HCT116 (cell line): Measurements from ENCODE around the gene PPP1R1C. TPM values are rescaled to one million over a fixed set of nuclear protein-coding genes. Genes with fewer than 3 reads are reported as not detected.
A peak's percentile ranks its signal among the peaks of the same experiment; 100 is the strongest.

Experiments used
- ATAC-seq: fragments of 200-7000 bp; cut with Tn5 transposase; 2 replicates; pipeline ENCODE4 v1.9.1; 2020; ENCODE audit warnings: mild to moderate bottlenecking, moderate library complexity
- BruUV-seq: library from RNA; stranded (reverse); fragments of 400-500 nt; replicated peaks from 2 replicates; lab custom pipeline; 2021; lab: Mats Ljungman, UMichigan
- CTCF ChIA-PET: fragments of 300-600 bp; sonication (Branson Sonifier 250); formaldehyde crosslinking; loops from one replicate; lab custom pipeline; 2021; ENCODE audit warnings: antibody characterized with exemption; lab: Charles Lee
- POLR2A ChIA-PET: fragments of 300-600, 350-600 bp; sonication (Branson Sonifier 250); formaldehyde crosslinking; loops from one replicate; lab custom pipeline; 2021; ENCODE audit warnings: antibody characterized with exemption; lab: Charles Lee
- RAD21 ChIA-PET, 2 experiments: fragments of 300-600 bp; sonication (Branson Sonifier 250); formaldehyde crosslinking; loops; one replicate each; lab custom pipeline; 2023; ENCODE audit warnings: low total read pairs in 2 of 2; ENCODE audit not compliant: uncharacterized antibody in 2 of 2, unreplicated experiment in 2 of 2, low non-redundant PET in 1 of 2; lab: Charles Lee
- DNase-seq: peaks from one replicate; pipeline ENCODE4 v3.0.0-alpha.2; 2010; ENCODE audit warnings: low read depth, low spot score
- H2AFZ ChIP-seq: fragments of 200-600 bp; shearing (Covaris generic), sonication (generic); 2 replicates; pipeline ENCODE4 v1.6.1; 2017; ENCODE audit warnings: low read depth, mixed run types, mixed read lengths, antibody characterized with exemption, low read length; ENCODE audit not compliant: poor library complexity, severe bottlenecking
- H3K27ac ChIP-seq: 2 replicates; pipeline ENCODE4 v1.5.1; 2012; ENCODE audit warnings: low read depth, low read length
- H3K27me3 ChIP-seq: fragments of 200-600 bp; sonication (generic); 2 replicates; pipeline ENCODE4 v1.6.1; 2016; ENCODE audit warnings: mixed run types, low read length, mixed read lengths; ENCODE audit not compliant: insufficient read depth
- H3K36me3 ChIP-seq, 2 experiments: fragments of 200-500 bp in 1 of 2; fragments of 200-600 bp in 1 of 2; sonication (Bioruptor generic) in 1 of 2; sonication (generic) in 1 of 2; 2 replicates each; pipeline versions ENCODE4 v1.5.1 to v1.6.1; 2014 to 2016; ENCODE audit warnings: low read length in 2 of 2, inconsistent platforms in 1 of 2, mixed read lengths in 1 of 2, mixed run types in 1 of 2; ENCODE audit not compliant: insufficient read depth in 2 of 2, control insufficient read depth in 1 of 2
- H3K4me1 ChIP-seq, 2 experiments: fragments of 200-600 bp in 1 of 2; sonication (generic) in 1 of 2; 2 replicates each; pipeline versions ENCODE4 v1.5.1 to v1.6.1; 2012 to 2017; ENCODE audit warnings: low read length in 2 of 2, inconsistent platforms in 1 of 2, mild to moderate bottlenecking in 1 of 2, mixed read lengths in 1 of 2, mixed run types in 1 of 2, moderate library complexity in 1 of 2; ENCODE audit not compliant: insufficient read depth in 2 of 2, control insufficient read depth in 1 of 2
- H3K4me2 ChIP-seq: fragments of 200-600 bp; sonication (generic); 2 replicates; pipeline ENCODE4 v1.6.1; 2017; ENCODE audit warnings: mixed run types, low read length, mixed read lengths
- H3K4me3 ChIP-seq, 2 experiments: fragments of 200-600 bp in 1 of 2; sonication (generic) in 1 of 2; replicated peaks in 1 of 2; 2 replicates each; pipeline ENCODE4 v1.5.1; 2011 to 2016; ENCODE audit warnings: low read length in 2 of 2, control low read depth in 1 of 2, low read depth in 1 of 2, mild to moderate bottlenecking in 1 of 2, mixed read lengths in 1 of 2, mixed run types in 1 of 2
- H3K79me2 ChIP-seq: fragments of 200-600 bp; sonication (generic); 2 replicates; pipeline ENCODE4 v1.6.1; 2017; ENCODE audit warnings: mild to moderate bottlenecking, mixed run types, low read length, moderate library complexity, mixed read lengths; ENCODE audit not compliant: insufficient read depth
- H3K9ac ChIP-seq: fragments of 200-600 bp; sonication (generic); 2 replicates; pipeline ENCODE4 v1.6.1; 2016; ENCODE audit warnings: low read length, mixed read lengths
- H3K9me2 ChIP-seq: fragments of 200-600 bp; sonication (generic), shearing (Covaris generic); 2 replicates; pipeline ENCODE4 v1.6.1; 2017; ENCODE audit warnings: mixed run types, mild to moderate bottlenecking, moderate library complexity; ENCODE audit not compliant: insufficient read depth
- H3K9me3 ChIP-seq, 2 experiments: fragments of 200-500 bp in 1 of 2; fragments of 200-600 bp in 1 of 2; sonication (Bioruptor generic) in 1 of 2; sonication (generic) in 1 of 2; 2 replicates each; pipeline ENCODE4 v1.6.1; 2014 to 2017; ENCODE audit warnings: low read length in 2 of 2, mixed read lengths in 2 of 2, inconsistent platforms in 1 of 2, low read depth in 1 of 2, mild to moderate bottlenecking in 1 of 2, mixed run types in 1 of 2, moderate library complexity in 1 of 2; ENCODE audit not compliant: control insufficient read depth in 1 of 2, insufficient read depth in 1 of 2
- H4K20me1 ChIP-seq: fragments of 200-600 bp; sonication (generic), shearing (Covaris generic); 2 replicates; pipeline ENCODE4 v1.6.1; 2017; ENCODE audit warnings: mixed run types, mild to moderate bottlenecking, moderate library complexity; ENCODE audit not compliant: insufficient read depth
- EGR1 ChIP-seq: IDR thresholded peaks from 2 replicates; pipeline ENCODE4 v1.6.1; 2012; ENCODE audit warnings: low read depth
- ELF1 ChIP-seq: IDR thresholded peaks from 2 replicates; pipeline ENCODE4 v1.6.1; 2012; ENCODE audit warnings: low read depth, borderline replicate concordance
- EZH2phosphoT487 ChIP-seq: fragments of 200-600 bp; IDR thresholded peaks from 2 replicates; pipeline ENCODE4 v1.6.1; 2018; ENCODE audit warnings: antibody characterized with exemption, borderline replicate concordance
- FOSL1 ChIP-seq: IDR thresholded peaks from 2 replicates; pipeline ENCODE4 v1.6.1; 2012; ENCODE audit warnings: low read depth
- JUND ChIP-seq: IDR thresholded peaks from 2 replicates; pipeline ENCODE4 v1.6.1; 2012
- POLR2AphosphoS5 ChIP-seq: IDR thresholded peaks from 2 replicates; pipeline ENCODE4 v1.6.1; 2011; ENCODE audit warnings: mild to moderate bottlenecking, low read depth, low read length, moderate library complexity
- RAD21 ChIP-seq: IDR thresholded peaks from 2 replicates; pipeline ENCODE4 v1.6.1; 2012; ENCODE audit warnings: low read depth, mild to moderate bottlenecking
- REST ChIP-seq: IDR thresholded peaks from 2 replicates; pipeline ENCODE4 v1.6.1; 2012; ENCODE audit warnings: low read depth
- SP1 ChIP-seq: IDR thresholded peaks from 2 replicates; pipeline ENCODE4 v1.6.1; 2012; ENCODE audit warnings: low read depth
- SRF ChIP-seq: IDR thresholded peaks from 2 replicates; pipeline ENCODE4 v1.6.1; 2012; ENCODE audit warnings: low read depth
- TCF7L2 ChIP-seq: IDR thresholded peaks from 2 replicates; pipeline ENCODE4 v1.7.0; 2011; ENCODE audit warnings: borderline replicate concordance, inconsistent platforms; ENCODE audit not compliant: insufficient read depth, insufficient read length; ENCODE audit errors: extremely low read depth
- ZFX ChIP-seq: fragments of 450-650 bp; IDR thresholded peaks from 2 replicates; pipeline ENCODE4 v1.6.1; 2017
- ZNF274 ChIP-seq: fragments of 200-500 bp; sonication (Bioruptor generic); IDR thresholded peaks from 2 replicates; pipeline ENCODE4 v1.6.1; 2014; ENCODE audit warnings: mild to moderate bottlenecking, low read depth, low read length, inconsistent platforms
- intact Hi-C: fragments of 100-400 bp; cut with micrococcal nuclease; formaldehyde crosslinking; loops from 2 replicates; pipeline ENCODE4 v1.10.0; 2022
- total RNA-seq: library from RNA; stranded (reverse); gene quantifications from one replicate; pipeline ENCODE4 v1.2.1, GENCODE V29; 2021; ENCODE audit not compliant: unreplicated experiment
- TF ChIP-seq, protein P1 (sequence below), 3 experiments: fragments of 200-600 bp in 1 of 3; sonication (generic) in 1 of 3; IDR thresholded peaks in 2 of 3; conservative IDR thresholded peaks in 1 of 3; 2 replicates each; pipeline ENCODE4 v1.5.1; 2012 to 2017; ENCODE audit warnings: low read depth in 2 of 3, low read length in 2 of 3, antibody characterized with exemption in 1 of 3, borderline replicate concordance in 1 of 3, control low read depth in 1 of 3, mild to moderate bottlenecking in 1 of 3, mixed read lengths in 1 of 3, mixed run types in 1 of 3, moderate library complexity in 1 of 3; ENCODE audit not compliant: insufficient read depth in 1 of 3
- TF ChIP-seq, protein P2 (sequence below): IDR thresholded peaks from 2 replicates; pipeline ENCODE4 v1.6.1; 2012

PPP1R1C gene
- total RNA-seq, 1 experiment from 2014 or later, result 17.8 TPM

DNA sequence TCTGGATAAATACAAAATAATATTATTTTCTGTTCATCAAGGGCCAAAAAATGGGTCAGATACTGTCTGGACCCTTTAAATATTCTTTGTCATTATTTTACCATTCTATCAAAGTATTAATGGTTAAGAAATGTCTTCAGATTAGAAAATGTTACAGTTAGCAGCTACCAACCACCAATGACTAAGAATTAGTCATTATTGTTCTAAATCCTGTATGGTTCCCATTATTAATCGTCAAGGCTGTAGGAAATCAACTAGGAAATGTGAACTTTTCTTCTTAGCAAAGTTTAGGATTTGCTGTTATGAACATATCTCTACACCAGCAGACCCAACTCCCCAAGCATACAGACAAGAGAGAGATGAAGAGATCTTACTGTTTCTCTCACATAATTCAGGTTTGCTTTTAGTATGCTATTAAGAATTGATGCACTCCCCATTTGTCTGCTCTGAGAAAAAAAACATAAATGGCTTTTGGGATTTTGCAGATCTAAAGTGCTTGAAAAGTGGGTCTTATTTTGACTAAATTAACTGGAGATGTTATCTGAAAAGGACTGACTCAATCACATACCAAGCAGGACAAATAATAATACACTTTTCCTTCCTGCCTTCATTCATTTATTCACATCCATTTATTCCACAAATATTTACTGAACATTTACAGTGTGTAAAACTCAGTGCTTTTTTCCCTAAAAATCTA is 147.7 kb downstream of the PPP1R1C start:
- H3K9ac ChIP-seq, result no peak overlapping the region
- TF ChIP-seq FOSL1 (peak; percentile 35; the same call in 1 of the 2 replicates), REST (no peak)
- no peaks in the 10 kb centered on the region for H3K79me2 ChIP-seq
- no peak overlapping the region for H3K4me3 ChIP-seq
- H3K4me2 ChIP-seq, result no peak overlapping the region
- ChIA-PET RAD21 (no interaction called here), CTCF (no interaction called here), POLR2A (no interaction called here)
- H3K27me3 ChIP-seq, result no peaks in the 10 kb centered on the region
- H3K4me1 ChIP-seq, result 0 out of 4 replicates have a peak, but pooled peaks cover 0 to 6% of the 10 kb centered on the region in 2 experiments
- no peak for DNase-seq
- no peaks in the 10 kb centered on the region; a peak in 1 of 4 replicates for H3K36me3 ChIP-seq
- no peak overlapping the region for H3K27ac ChIP-seq
- no peaks in the 10 kb centered on the region for H3K9me3 ChIP-seq
- no TSS peak for BruUV-seq
- H4K20me1 ChIP-seq, result no peaks in the 10 kb centered on the region
- H2AFZ ChIP-seq, result no peak overlapping the region
- no peak for ATAC-seq
- intact Hi-C loops, result loop anchor here (5.0 kb wide), 1 partner anchor 1056 kb away; no protein-coding TSS in a partner anchor
- H3K9me2 ChIP-seq, result no peaks in the 10 kb centered on the region; the same call in 1 of the 2 replicates

- ChIA-PET POLR2A (no interaction called here), RAD21 (no interaction called here), CTCF (no interaction called here)
- Histone ChIP-seq H3K9me2 (no peaks in the 10 kb centered on the region; the same call in 1 of the 2 replicates), H3K36me3 (no peaks in the 10 kb centered on the region; a peak in 1 of 4 replicates), H3K4me2 (no peak overlapping the region), H3K79me2 (no peaks in the 10 kb centered on the region), H2AFZ (no peak overlapping the region), H3K27me3 (no peaks in the 10 kb centered on the region), H3K4me3 (no peak overlapping the region), H3K9me3 (no peaks in the 10 kb centered on the region), H3K27ac (no peak overlapping the region), H3K9ac (no peak overlapping the region), H3K4me1 (0 out of 4 replicates have a peak, but pooled peaks cover 0 to 6% of the 10 kb centered on the region in 2 experiments), H4K20me1 (no peaks in the 10 kb centered on the region)
- ATAC-seq (no peak), DNase-seq (no peak)
- intact Hi-C loops, result loop anchor here (5.0 kb wide), 1 partner anchor 1057 kb away; no protein-coding TSS in a partner anchor
- no TSS peak for BruUV-seq
- TF ChIP-seq SRF (no peak), EGR1 (no peak), POLR2AphosphoS5 (no peak), SP1 (no peak), ZFX (no peak), JUND (no peak), TCF7L2 (no peak), FOSL1 (no peak), EZH2phosphoT487 (no peak), RAD21 (no peak), ZNF274 (no peak), ELF1 (no peak)
- TF ChIP-seq, protein P1, sequence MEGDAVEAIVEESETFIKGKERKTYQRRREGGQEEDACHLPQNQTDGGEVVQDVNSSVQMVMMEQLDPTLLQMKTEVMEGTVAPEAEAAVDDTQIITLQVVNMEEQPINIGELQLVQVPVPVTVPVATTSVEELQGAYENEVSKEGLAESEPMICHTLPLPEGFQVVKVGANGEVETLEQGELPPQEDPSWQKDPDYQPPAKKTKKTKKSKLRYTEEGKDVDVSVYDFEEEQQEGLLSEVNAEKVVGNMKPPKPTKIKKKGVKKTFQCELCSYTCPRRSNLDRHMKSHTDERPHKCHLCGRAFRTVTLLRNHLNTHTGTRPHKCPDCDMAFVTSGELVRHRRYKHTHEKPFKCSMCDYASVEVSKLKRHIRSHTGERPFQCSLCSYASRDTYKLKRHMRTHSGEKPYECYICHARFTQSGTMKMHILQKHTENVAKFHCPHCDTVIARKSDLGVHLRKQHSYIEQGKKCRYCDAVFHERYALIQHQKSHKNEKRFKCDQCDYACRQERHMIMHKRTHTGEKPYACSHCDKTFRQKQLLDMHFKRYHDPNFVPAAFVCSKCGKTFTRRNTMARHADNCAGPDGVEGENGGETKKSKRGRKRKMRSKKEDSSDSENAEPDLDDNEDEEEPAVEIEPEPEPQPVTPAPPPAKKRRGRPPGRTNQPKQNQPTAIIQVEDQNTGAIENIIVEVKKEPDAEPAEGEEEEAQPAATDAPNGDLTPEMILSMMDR (IDR thresholded peaks at IDR 0.05 in 2 of 3, conservative IDR thresholded peaks at IDR 0.05 in 1 of 3; ENCODE audit: borderline replicate concordance in 1 of 3, insufficient read depth in 1 of 3, low read depth in 2 of 3, low read length in 2 of 3), result no peak
- TF ChIP-seq, protein P2, sequence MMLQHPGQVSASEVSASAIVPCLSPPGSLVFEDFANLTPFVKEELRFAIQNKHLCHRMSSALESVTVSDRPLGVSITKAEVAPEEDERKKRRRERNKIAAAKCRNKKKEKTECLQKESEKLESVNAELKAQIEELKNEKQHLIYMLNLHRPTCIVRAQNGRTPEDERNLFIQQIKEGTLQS, result no peak
Measured at GRCh38 chr2:182134201-182134600, 148.5 kb downstream of the PPP1R1C start.
